ENCODE data around the gene ITGA2.

The ITGA2 gene

DNA sequence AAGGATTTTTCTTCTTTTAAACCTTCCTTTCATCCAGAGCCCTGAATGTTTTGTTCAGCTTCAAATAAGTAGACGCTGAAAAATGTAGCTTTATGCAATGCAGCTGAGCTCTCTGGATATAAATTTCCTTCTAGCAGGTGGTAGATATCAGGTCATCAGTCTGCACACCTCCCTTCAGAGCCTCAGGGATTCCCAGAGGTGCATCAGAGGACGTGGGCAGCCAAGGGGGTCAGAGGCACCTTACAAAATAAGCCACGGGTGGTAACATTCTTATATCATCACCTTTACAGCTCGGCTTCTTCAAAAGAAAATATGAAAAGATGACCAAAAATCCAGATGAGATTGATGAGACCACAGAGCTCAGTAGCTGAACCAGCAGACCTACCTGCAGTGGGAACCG is 101.1 kb downstream of the ITGA2 start:
- H3K4me3 ChIP-seq (ENCODE audit: low read depth, low read length) = no peak overlapping the region
- POLR2A ChIA-PET = no interaction called here
- TF ChIP-seq, protein P1, sequence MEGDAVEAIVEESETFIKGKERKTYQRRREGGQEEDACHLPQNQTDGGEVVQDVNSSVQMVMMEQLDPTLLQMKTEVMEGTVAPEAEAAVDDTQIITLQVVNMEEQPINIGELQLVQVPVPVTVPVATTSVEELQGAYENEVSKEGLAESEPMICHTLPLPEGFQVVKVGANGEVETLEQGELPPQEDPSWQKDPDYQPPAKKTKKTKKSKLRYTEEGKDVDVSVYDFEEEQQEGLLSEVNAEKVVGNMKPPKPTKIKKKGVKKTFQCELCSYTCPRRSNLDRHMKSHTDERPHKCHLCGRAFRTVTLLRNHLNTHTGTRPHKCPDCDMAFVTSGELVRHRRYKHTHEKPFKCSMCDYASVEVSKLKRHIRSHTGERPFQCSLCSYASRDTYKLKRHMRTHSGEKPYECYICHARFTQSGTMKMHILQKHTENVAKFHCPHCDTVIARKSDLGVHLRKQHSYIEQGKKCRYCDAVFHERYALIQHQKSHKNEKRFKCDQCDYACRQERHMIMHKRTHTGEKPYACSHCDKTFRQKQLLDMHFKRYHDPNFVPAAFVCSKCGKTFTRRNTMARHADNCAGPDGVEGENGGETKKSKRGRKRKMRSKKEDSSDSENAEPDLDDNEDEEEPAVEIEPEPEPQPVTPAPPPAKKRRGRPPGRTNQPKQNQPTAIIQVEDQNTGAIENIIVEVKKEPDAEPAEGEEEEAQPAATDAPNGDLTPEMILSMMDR (IDR thresholded peaks at IDR 0.05; ENCODE audit: insufficient read depth, low read length, missing control alignments) = no peak
- CTCF ChIA-PET = interaction anchor here (1.1 to 9.3 kb wide), 5 partner anchors 9 to 173 kb away, joined by 4 to 142 read pairs (median 4); no protein-coding TSS in a partner anchor
- no peak for DNase-seq (ENCODE audit: low read depth, low spot score)

DNA sequence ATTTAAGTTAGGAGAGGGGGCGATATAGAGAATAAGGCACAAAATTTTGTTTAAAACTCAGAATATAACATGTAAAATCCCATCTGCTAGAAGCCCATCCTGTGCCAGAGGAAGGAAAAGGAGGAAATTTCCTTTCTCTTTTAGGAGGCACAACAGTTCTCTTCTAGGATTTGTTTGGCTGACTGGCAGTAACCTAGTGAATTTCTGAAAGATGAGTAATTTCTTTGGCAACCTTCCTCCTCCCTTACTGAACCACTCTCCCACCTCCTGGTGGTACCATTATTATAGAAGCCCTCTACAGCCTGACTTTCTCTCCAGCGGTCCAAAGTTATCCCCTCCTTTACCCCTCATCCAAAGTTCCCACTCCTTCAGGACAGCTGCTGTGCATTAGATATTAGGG is 102.1 kb downstream of the ITGA2 start:
- POLR2A ChIA-PET = no interaction called here
- CTCF ChIA-PET = interaction anchor here (3.0 to 9.3 kb wide), 2 partner anchors 142 to 170 kb away, joined by 14 to 142 read pairs; no protein-coding TSS in a partner anchor
- TF ChIP-seq, protein P1 (IDR thresholded peaks at IDR 0.05; ENCODE audit: insufficient read depth, low read length, missing control alignments) = no peak
- H3K4me3 ChIP-seq (ENCODE audit: low read depth, low read length) = no peak overlapping the region
- DNase-seq (ENCODE audit: low read depth, low spot score) = no peak

DNA sequence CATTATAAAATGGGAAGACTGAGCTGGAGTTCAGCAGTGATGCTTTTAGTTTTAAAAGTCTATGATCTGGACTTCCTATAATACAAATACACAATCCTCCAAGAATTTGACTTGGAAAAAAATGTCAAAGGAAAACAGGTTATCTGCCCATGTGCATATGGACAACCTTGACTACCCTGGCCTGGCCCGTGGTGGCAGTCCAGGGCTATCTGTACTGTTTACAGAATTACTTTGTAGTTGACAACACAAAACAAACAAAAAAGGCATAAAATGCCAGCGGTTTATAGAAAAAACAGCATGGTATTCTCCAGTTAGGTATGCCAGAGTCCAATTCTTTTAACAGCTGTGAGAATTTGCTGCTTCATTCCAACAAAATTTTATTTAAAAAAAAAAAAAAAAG is 103.1 kb downstream of the ITGA2 start:
- ChIA-PET CTCF (interaction anchor here (0.7 to 9.3 kb wide), 5 partner anchors 23 to 171 kb away, joined by 4 to 142 read pairs (median 4); no protein-coding TSS in a partner anchor), POLR2A (no interaction called here)
- H3K4me3 ChIP-seq (ENCODE audit: low read depth, low read length) = no peak overlapping the region
- no peak for DNase-seq (ENCODE audit: low read depth, low spot score)
- TF ChIP-seq, protein P1 (IDR thresholded peaks at IDR 0.05; ENCODE audit: insufficient read depth, low read length, missing control alignments) = no peak

DNA sequence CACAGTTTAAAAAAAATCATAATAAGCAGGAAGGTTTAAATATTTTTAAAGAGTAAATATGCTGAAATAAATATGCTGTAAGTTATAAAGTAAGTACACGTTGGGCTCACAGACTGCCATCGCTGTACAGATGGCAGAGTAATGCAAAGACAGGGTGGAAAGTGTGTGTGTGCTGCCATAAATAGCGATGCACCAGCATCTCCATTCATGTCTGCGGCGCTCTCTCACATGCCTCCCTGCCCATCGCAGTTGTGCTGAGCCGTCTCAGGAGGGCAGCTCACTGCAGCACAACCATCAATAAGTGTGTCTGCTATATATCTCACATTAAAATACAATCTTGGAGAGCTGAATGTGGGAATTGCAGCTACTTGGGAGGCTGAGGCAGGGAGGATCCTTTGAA is 106.1 kb downstream of the ITGA2 start:
- CTCF ChIA-PET = interaction anchor here (0.6 to 6.6 kb wide), 15 partner anchors 12 to 239 kb away, joined by 3 to 209 read pairs (median 4); no protein-coding TSS in a partner anchor
- POLR2A ChIA-PET = no interaction called here

DNA sequence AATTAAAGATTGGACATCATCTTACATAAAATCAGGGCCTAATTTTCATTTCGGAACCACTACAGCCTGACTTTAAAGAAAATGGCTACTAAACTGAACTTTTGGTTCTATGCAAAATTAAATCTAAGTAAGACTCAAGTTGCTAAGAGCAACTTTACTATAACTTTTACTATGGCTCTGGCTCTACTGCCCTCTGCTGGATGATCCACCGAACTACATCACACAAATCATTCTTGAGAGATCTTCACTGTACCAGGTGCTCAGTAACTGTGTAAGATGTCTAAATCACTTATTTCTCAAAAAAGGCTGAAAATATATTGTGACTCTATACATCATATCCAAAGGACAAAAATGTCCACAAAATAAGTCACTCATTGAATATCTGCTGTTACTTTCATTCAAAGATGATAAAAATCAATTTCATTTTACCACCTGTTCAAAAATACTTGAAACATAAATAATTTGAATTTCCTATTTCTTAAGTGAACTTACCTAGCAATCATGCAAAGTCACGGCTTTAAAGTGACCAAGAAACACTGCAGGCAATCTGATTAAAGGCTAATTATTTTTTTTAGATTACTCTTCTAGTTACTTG is 106.9 kb downstream of the ITGA2 start:
- no peak for DNase-seq (ENCODE audit: low read depth, low spot score)
- ChIA-PET POLR2A (no interaction called here), CTCF (interaction anchor here (0.8 to 6.6 kb wide), 25 partner anchors 8 to 1133 kb away, joined by 3 to 209 read pairs (median 5); partner anchors contain the start of genes ITGA1, MOCS2 and PELO)
- TF ChIP-seq, protein P1 (IDR thresholded peaks at IDR 0.05; ENCODE audit: insufficient read depth, low read length, missing control alignments) = peak; percentile 65
- H3K4me3 ChIP-seq (ENCODE audit: low read depth, low read length) = no peak overlapping the region

More for the DNA sequence above, 106.1 kb downstream of the ITGA2 start:
- TF ChIP-seq, protein P1 (IDR thresholded peaks at IDR 0.05; ENCODE audit: insufficient read depth, low read length, missing control alignments) = no peak
- no peak for DNase-seq (ENCODE audit: low read depth, low spot score)
- H3K4me3 ChIP-seq (ENCODE audit: low read depth, low read length) = no peak overlapping the region

DNA sequence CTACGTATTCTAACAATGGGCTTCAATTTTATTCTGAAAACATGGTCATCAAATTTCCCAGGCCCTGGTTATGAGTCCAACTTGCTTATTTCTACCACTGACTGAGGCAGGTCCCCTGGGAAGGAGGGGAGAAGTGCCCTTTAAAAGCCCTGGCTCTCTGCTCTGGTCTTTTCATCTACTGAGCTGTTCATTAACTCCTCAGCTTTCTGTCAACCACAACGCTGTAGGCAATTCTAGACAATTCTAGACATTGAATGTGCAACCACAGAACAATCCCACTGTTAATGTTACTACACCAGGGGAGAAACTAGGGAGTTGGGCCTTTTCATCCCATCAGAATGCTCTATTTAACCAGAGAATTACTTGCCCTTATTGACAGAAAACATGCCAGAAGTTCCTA is 110.4 kb downstream of the ITGA2 start:
- POLR2A ChIA-PET = no interaction called here

More for the DNA sequence above, 110.4 kb downstream of the ITGA2 start:
- TF ChIP-seq, protein P1 (IDR thresholded peaks at IDR 0.05; ENCODE audit: insufficient read depth, low read length, missing control alignments) = no peak
- no peak overlapping the region for H3K4me3 ChIP-seq (ENCODE audit: low read depth, low read length)
- CTCF ChIA-PET = interaction anchor here (0.8 to 6.6 kb wide), 5 partner anchors 10 to 184 kb away, joined by 3 to 209 read pairs (median 5); no protein-coding TSS in a partner anchor
- peak; percentile 56 for DNase-seq (ENCODE audit: low read depth, low spot score)

All from AG04449 (cell line).